Vagina (tissue), 2 donors: ENCODE results near the gene MAST2. TPM values are rescaled to one million over a fixed set of nuclear protein-coding genes. Genes with fewer than 3 reads are reported as not detected.

Experiments
- DNase-seq, 2 donors: peaks; one replicate each; pipeline ENCODE4 v3.0.0-alpha.2; 2017; ENCODE audit errors: extremely low spot score in 2 of 2
- H3K27ac ChIP-seq: fragments of 200-600 bp; sonication (generic); one replicate; pipeline ENCODE4 v1.5.1; 2019
- H3K27me3 ChIP-seq: fragments of 200-600 bp; sonication (generic); one replicate; pipeline ENCODE4 v1.5.1; 2019
- H3K36me3 ChIP-seq, 2 donors: fragments of 200-600 bp; sonication (generic); one replicate each; pipeline ENCODE4 v1.5.1; 2017 to 2019
- H3K4me1 ChIP-seq: fragments of 200-600 bp; sonication (generic); one replicate; pipeline ENCODE4 v1.5.1; 2019
- H3K4me3 ChIP-seq, 2 donors: fragments of 200-600 bp; sonication (generic); 1 replicate in 1 of 2; 2 replicates in 1 of 2; pipeline ENCODE4 v1.5.1; 2016 to 2019
- H3K9me3 ChIP-seq: fragments of 200-600 bp; sonication (generic); one replicate; pipeline ENCODE4 v1.5.1; 2019
- CTCF ChIP-seq, 3 experiments: fragments of 450-650 bp in 2 of 3; fragments of 200-600 bp in 1 of 3; sonication (generic) in 1 of 3; IDR thresholded peaks; one replicate each; pipeline ENCODE4 v1.5.1; 2017 to 2019; ENCODE audit warnings: antibody characterized with exemption in 3 of 3, mild to moderate bottlenecking in 2 of 3, moderate library complexity in 2 of 3
- POLR2A ChIP-seq, 2 donors: fragments of 450-650 bp; IDR thresholded peaks; one replicate each; pipeline ENCODE4 v1.6.1; 2017; ENCODE audit warnings: antibody characterized with exemption in 2 of 2, mild to moderate bottlenecking in 2 of 2, moderate library complexity in 2 of 2
- POLR2AphosphoS5 ChIP-seq, 2 donors: sonication (generic); formaldehyde crosslinking; IDR thresholded peaks; one replicate each; pipeline ENCODE4 v1.9.0; 2017; ENCODE audit warnings: antibody characterized with exemption in 2 of 2, mild to moderate bottlenecking in 2 of 2, low read depth in 1 of 2; ENCODE audit not compliant: insufficient read depth in 1 of 2
- intact Hi-C: fragments of 100-400 bp; cut with DNase I; formaldehyde crosslinking; loops from one replicate; pipeline ENCODE4 v1.15.1; 2023
- total RNA-seq: library from RNA; depleted of rRNA; stranded (reverse); fragments of >200 nt; gene quantifications from one replicate; pipeline ENCODE4 v1.2.3, GENCODE V29; 2016

MAST2 gene
- total RNA-seq, 1 donor from 2014 or later = 28.2 TPM

GRCh38 chr1:45789601-45790000 is 13.8 kb upstream of the MAST2 start:
- no peak for DNase-seq
- intact Hi-C loops = no loop called here
- TF ChIP-seq POLR2AphosphoS5 (IDR thresholded peaks at IDR 0.05; ENCODE audit: insufficient read depth in 1 of 2, low read depth in 1 of 2) = no peak
- no peak for TF ChIP-seq POLR2A (IDR thresholded peaks at IDR 0.05)
- no peak for TF ChIP-seq CTCF (IDR thresholded peaks at IDR 0.05)

GRCh38 chr1:45792744-45793143 is 10.7 kb upstream of the MAST2 start:
- no peak overlapping the region for H3K27ac ChIP-seq
- DNase-seq = no peak
- no peak overlapping the region for H3K4me3 ChIP-seq
- no peaks in the 10 kb centered on the region for H3K9me3 ChIP-seq
- H3K27me3 ChIP-seq = no peaks in the 10 kb centered on the region
- no peak for TF ChIP-seq POLR2A (IDR thresholded peaks at IDR 0.05)
- TF ChIP-seq CTCF (IDR thresholded peaks at IDR 0.05) = no peak
- no peak for TF ChIP-seq POLR2AphosphoS5 (IDR thresholded peaks at IDR 0.05; ENCODE audit: insufficient read depth in 1 of 2, low read depth in 1 of 2)
- H3K4me1 ChIP-seq = no peaks in the 10 kb centered on the region
- intact Hi-C loops = no loop called here
- no peaks in the 10 kb centered on the region for H3K36me3 ChIP-seq

More at GRCh38 chr1:45789601-45790000, 13.8 kb upstream of the MAST2 start:
- Histone ChIP-seq H3K9me3 (no peaks in the 10 kb centered on the region), H3K4me3 (no peak overlapping the region), H3K27me3 (no peaks in the 10 kb centered on the region), H3K36me3 (no peaks in the 10 kb centered on the region), H3K4me1 (no peaks in the 10 kb centered on the region), H3K27ac (no peak overlapping the region)

GRCh38 chr1:45793942-45794604 is 9.3 kb upstream of the MAST2 start:
- Histone ChIP-seq H3K27ac (no peak overlapping the region), H3K4me1 (no peaks in the 10 kb centered on the region), H3K27me3 (no peaks in the 10 kb centered on the region), H3K4me3 (no peak overlapping the region), H3K36me3 (no peaks in the 10 kb centered on the region), H3K9me3 (no peaks in the 10 kb centered on the region)
- no peak for DNase-seq
- intact Hi-C loops = no loop called here
- TF ChIP-seq POLR2AphosphoS5 (IDR thresholded peaks at IDR 0.05; ENCODE audit: insufficient read depth in 1 of 2, low read depth in 1 of 2) (no peak), CTCF (IDR thresholded peaks at IDR 0.05) (no peak), POLR2A (IDR thresholded peaks at IDR 0.05) (no peak)

GRCh38 chr1:45796381-45796780 is 7.0 kb upstream of the MAST2 start:
- intact Hi-C loops = no loop called here
- TF ChIP-seq POLR2A (IDR thresholded peaks at IDR 0.05) = no peak
- TF ChIP-seq CTCF (IDR thresholded peaks at IDR 0.05) = no peak
- no peak for TF ChIP-seq POLR2AphosphoS5 (IDR thresholded peaks at IDR 0.05; ENCODE audit: insufficient read depth in 1 of 2, low read depth in 1 of 2)
- Histone ChIP-seq H3K9me3 (no peaks in the 10 kb centered on the region), H3K4me1 (no peaks in the 10 kb centered on the region), H3K4me3 (no peak overlapping the region), H3K27me3 (no peaks in the 10 kb centered on the region), H3K36me3 (no peaks in the 10 kb centered on the region), H3K27ac (no peak overlapping the region)
- no peak for DNase-seq

- TF ChIP-seq CTCF (IDR thresholded peaks at IDR 0.05) = no peak
- no peak for TF ChIP-seq POLR2A (IDR thresholded peaks at IDR 0.05)
- TF ChIP-seq POLR2AphosphoS5 (IDR thresholded peaks at IDR 0.05; ENCODE audit: insufficient read depth in 1 of 2, low read depth in 1 of 2) = no peak
- H3K36me3 ChIP-seq = no peaks in the 10 kb centered on the region
- H3K9me3 ChIP-seq = no peaks in the 10 kb centered on the region
- intact Hi-C loops = no loop called here
- no peaks in the 10 kb centered on the region for H3K27me3 ChIP-seq
- H3K4me1 ChIP-seq = peaks cover under 1% of the 10 kb centered on the region
- H3K27ac ChIP-seq = no peak overlapping the region
- no peak overlapping the region for H3K4me3 ChIP-seq
- no peak for DNase-seq
Observed at GRCh38 chr1:45796946-45797345, 6.5 kb upstream of the MAST2 start.
